ENCODE results near the gene BRD9. TPM values are rescaled to one million over a fixed set of nuclear protein-coding genes. Genes with fewer than 3 reads are reported as not detected.

Gene BRD9
- total RNA-seq, 1 donor from 2014 or later: 80.1 TPM

DNA sequence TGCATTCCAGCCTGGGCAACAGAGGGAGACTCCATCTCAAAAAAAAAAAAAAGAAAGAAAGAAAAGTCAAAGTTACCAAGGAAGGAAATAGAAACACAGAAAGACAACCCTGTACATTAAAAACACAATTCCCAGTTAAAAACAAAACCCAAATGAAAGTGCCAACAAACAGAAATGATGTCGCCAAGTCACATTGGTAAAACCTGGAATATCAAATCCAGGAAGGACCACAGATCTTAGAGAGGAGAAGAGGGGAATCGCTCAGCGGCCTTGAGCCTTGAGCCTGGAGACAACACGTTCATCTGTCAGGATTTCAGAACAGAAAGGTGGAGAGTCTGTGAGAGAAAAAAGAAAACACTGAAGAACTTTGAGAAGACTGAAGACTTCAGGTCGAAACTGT is 40.6 kb downstream of the BRD9 start:
- Mint-ChIP-seq H3K9me3 (no peaks in the 10 kb centered on the region), H3K27ac (ENCODE audit: unreplicated experiment) (no peak overlapping the region), H3K4me3 (no peak overlapping the region), H3K36me3 (ENCODE audit: low read depth) (no peaks in the 10 kb centered on the region), H3K27me3 (ENCODE audit: low read depth) (peaks cover 13% of the 10 kb centered on the region), H3K4me1 (peaks cover 15% of the 10 kb centered on the region)
- DNase-seq (ENCODE audit: low read depth, low spot score): no peak
- TF ChIP-seq, protein P1, sequence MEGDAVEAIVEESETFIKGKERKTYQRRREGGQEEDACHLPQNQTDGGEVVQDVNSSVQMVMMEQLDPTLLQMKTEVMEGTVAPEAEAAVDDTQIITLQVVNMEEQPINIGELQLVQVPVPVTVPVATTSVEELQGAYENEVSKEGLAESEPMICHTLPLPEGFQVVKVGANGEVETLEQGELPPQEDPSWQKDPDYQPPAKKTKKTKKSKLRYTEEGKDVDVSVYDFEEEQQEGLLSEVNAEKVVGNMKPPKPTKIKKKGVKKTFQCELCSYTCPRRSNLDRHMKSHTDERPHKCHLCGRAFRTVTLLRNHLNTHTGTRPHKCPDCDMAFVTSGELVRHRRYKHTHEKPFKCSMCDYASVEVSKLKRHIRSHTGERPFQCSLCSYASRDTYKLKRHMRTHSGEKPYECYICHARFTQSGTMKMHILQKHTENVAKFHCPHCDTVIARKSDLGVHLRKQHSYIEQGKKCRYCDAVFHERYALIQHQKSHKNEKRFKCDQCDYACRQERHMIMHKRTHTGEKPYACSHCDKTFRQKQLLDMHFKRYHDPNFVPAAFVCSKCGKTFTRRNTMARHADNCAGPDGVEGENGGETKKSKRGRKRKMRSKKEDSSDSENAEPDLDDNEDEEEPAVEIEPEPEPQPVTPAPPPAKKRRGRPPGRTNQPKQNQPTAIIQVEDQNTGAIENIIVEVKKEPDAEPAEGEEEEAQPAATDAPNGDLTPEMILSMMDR (conservative IDR thresholded peaks at IDR 0.05): no peak

DNA sequence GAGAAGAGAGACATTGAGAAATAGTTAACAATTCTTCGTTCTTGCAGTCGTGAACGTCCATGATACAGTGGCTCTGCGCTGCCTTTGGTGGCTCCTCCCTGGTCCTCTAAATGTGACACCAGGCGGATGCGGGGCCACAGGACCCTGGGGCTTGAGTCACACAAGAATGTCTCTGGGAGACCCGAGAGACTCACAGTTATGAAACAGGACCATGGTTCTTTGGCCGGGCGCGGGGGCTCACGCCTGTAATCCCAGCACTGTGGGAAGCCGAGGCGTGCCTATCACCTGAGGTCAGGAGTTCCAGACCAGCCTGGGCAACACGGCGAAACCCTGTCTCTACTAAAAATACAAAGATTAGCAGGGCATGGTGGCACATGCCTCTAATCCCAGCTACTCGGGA is 41.0 kb downstream of the BRD9 start:
- Mint-ChIP-seq H3K9me3 (no peaks in the 10 kb centered on the region), H3K4me3 (no peak overlapping the region), H3K27ac (ENCODE audit: unreplicated experiment) (no peak overlapping the region), H3K27me3 (ENCODE audit: low read depth) (peaks cover 17% of the 10 kb centered on the region), H3K4me1 (peaks cover 15% of the 10 kb centered on the region), H3K36me3 (ENCODE audit: low read depth) (no peaks in the 10 kb centered on the region)
- TF ChIP-seq, protein P1 (conservative IDR thresholded peaks at IDR 0.05): no peak
- DNase-seq (ENCODE audit: low read depth, low spot score): no peak

DNA sequence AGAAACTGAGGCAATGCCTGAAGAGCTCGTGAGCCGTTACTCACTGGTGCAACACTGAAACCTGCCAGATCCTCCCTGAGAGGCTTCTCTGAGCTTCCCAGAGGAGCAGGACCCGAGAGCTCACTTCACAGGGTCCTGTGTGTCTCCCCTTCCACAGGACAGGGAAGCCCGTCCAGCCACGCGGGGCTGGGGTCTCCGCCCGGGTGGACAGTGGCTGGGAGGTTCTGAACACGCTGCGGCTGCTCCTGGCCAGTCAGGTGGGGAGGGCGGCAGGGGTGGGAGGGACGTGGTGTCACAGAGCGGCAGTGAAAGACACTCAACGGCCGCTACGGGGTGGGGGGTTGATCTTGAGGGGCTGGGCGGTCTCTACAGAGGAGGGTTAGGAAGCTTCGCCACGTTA is 41.5 kb downstream of the BRD9 start:
- H3K27me3 Mint-ChIP-seq (ENCODE audit: low read depth): peaks cover 20% of the 10 kb centered on the region
- TF ChIP-seq, protein P1 (conservative IDR thresholded peaks at IDR 0.05): no peak
- no peaks in the 10 kb centered on the region for H3K36me3 Mint-ChIP-seq (ENCODE audit: low read depth)
- H3K4me3 Mint-ChIP-seq: no peak overlapping the region
- no peaks in the 10 kb centered on the region for H3K9me3 Mint-ChIP-seq
- H3K4me1 Mint-ChIP-seq: peaks cover 15% of the 10 kb centered on the region
- peak overlapping the region; percentile 12 for H3K27ac Mint-ChIP-seq (ENCODE audit: unreplicated experiment)
- no peak for DNase-seq (ENCODE audit: low read depth, low spot score)

DNA sequence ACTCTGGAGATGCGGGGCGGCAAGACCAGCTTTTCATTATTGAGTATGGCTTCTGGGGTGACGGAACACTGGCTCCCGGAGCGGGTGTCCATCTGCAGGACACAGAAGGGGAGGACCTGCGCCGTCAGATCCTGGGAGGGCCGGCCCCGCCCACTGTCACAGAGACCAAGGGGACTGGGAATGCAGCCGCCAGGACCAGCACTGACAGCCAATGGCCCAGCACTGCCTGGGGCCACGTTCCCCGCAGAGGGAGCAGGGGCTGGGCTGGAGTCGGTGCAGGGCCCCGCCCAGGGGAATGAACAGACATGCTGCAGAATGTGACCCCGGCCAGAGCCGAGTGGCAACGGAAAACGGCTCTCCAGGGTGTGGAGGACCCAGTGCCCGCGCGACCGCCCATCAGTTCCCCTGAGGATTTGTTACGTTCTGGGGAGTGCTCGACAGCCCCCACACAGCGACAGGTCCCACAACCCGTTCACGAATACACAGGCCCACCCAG is 42.0 kb downstream of the BRD9 start, which contains the start of gene ZDHHC11:
ZDHHC11 (minus strand) TSS at position 476 of the 496 bp plus-strand sequence; CDS start at position 92, 384 bp downstream.
- peak; percentile 44 for DNase-seq (ENCODE audit: low read depth, low spot score)
- Mint-ChIP-seq H3K27me3 (ENCODE audit: low read depth) (peaks cover 20% of the 10 kb centered on the region), H3K4me3 (peak within 1 kb of the TSS; percentile 23), H3K36me3 (ENCODE audit: low read depth) (no peaks in the 10 kb centered on the region), H3K4me1 (peaks cover 15% of the 10 kb centered on the region), H3K9me3 (no peaks in the 10 kb centered on the region), H3K27ac (ENCODE audit: unreplicated experiment) (peak within 1 kb of the TSS; percentile 87)
- TF ChIP-seq, protein P1 (conservative IDR thresholded peaks at IDR 0.05): no peak

DNA sequence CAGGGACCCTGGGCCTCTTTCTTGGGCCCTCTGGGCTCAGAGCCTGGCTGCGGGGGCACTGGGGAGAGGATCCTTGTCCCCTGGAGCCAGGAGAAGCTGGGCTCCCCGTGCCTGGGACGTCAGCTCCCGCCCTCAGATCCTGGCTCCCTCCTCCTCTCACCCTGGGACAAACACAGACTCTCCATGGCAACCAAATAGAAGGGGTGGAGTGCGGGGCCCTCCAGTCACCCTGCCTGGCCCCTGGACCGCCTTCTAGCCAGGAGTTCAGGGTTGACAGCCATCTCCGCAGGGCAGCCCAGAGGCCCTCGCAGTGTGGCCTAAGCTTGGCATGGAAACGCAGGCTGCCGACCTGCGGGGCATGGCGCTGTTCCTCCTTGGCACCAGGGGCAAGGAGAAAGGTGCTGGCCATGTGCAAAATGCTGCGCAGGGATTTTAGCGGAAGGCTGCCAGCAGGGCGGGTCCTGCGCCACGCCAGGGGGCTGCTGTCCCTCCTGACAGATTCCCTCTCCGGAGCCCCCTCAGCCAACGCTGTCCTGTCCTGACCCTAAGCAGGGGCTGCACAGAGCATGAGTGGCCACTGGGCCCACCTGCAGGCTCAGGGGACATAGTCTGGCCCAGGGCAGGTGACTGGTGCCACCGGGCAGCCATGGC is 42.8 kb downstream of the BRD9 start:
- H3K36me3 Mint-ChIP-seq (ENCODE audit: low read depth): no peaks in the 10 kb centered on the region
- H3K4me3 Mint-ChIP-seq: peak overlapping the region; percentile 23
- TF ChIP-seq, protein P1 (conservative IDR thresholded peaks at IDR 0.05): no peak
- H3K27ac Mint-ChIP-seq (ENCODE audit: unreplicated experiment): peak overlapping the region; percentile 87
- DNase-seq (ENCODE audit: low read depth, low spot score): peak; percentile 51
- no peaks in the 10 kb centered on the region for H3K9me3 Mint-ChIP-seq
- peaks cover 20% of the 10 kb centered on the region for H3K4me1 Mint-ChIP-seq
- peaks cover 18% of the 10 kb centered on the region for H3K27me3 Mint-ChIP-seq (ENCODE audit: low read depth)

Measured in neural crest cell (in vitro differentiated cells).